ENCODE measurements around the gene ADSL. TPM values are rescaled to one million over a fixed set of nuclear protein-coding genes. Genes with fewer than 3 reads are reported as not detected.

The ADSL gene
- total RNA-seq, 1 donor from 2014 or later = 34.9 TPM

DNA sequence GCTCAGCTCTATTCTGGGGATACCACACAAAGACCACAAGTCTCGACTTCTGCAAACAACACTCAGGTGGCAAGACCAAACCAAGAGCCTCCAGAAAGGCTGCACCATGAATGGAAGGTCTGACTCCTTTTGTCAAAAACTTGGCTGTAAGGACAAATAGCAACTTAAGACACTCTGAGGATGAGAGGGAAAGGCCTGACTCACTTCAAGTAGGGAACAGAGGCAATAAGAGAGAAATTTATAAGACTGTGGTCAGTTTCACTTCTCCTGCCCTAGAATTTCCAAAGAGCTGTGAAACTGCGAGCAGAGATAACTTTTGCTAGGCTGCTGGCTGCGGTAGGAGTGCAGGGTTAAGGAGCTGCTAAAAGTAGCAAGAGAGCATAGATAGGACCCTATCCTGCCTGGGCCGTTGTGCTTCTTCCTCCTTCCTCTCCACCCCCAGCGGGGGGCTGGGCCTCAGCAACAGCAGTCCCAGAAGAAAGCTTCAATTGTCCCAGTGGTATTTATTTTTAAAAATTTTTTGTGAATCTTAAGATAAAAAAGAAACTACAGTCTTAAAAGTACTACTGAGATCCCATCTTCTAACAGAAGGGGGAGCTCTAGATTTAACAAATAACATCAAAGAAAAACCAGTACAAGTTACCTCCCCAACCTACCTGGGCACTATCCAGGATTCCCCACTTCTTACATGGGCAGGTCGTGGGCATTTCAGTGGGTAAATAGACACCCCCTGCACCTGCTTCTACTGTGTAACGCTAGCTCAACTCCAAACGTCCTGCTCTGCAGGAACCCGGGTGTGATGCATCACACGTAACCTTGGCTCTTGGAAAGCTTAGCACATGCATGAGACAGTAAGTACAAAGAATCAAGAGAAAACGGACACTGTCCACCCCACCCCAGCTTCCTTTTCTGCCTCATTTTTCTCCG lies 90.5 kb downstream of the ADSL start:
- no peak for DNase-seq (ENCODE audit: low spot score)

Other genes starting within 250 kb of the ADSL start
- gene TNRC6B, start 168.6 kb upstream of the ADSL start, total RNA-seq = 67.9 TPM
- 213 TPM for gene SGSM3, start 24.1 kb downstream of the ADSL start, total RNA-seq